ENCODE measurements around the gene CDCA5.

CDCA5 gene

DNA sequence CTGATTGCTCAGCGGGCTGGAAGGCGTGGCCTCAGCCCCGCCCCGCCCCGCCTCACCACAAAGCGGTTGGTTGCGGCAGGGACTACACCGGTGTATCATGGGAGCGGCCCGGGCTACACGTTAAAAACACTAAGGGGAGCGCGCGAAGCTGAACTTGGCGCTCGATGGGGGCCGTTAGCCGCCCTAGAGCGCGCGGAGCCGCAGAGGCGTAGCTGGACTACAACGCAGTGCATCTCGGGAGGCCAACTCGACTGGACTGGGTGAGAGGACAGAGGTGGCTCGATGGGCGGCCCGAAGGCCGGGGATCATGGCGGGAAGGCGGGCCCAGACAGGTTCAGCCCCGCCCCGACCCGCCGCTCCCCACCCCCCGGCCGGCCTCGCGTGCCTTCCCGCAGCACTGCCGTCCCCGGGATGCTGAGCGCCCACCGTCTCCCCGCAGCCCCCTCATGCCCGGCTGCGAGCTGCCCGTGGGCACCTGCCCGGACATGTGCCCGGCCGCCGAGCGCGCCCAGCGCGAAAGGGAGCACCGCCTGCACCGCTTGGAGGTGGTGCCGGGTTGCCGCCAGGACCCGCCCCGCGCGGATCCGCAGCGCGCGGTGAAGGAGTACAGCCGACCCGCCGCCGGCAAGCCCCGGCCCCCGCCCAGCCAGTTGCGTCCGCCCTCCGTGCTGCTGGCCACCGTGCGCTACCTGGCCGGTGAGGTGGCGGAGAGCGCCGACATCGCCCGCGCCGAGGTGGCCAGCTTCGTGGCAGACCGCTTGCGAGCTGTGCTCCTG lies 42.8 kb downstream of the CDCA5 start, which contains the start of gene SAC3D1:
Gene SAC3D1 (plus strand): TSS at position 364 of the 776 bp plus-strand sequence. CDS start 83 bp downstream, at position 447.
- peak; percentile 98 for DNase-seq

- no peak for DNase-seq
Measured at GRCh38 chr11:65040520-65040846, 43.4 kb downstream of the CDCA5 start.

GRCh38 chr11:65036931-65037330 lies 46.9 kb downstream of the CDCA5 start:
- DNase-seq, result no peak

- no peak for DNase-seq
Measured at GRCh38 chr11:65035579-65035978, 48.3 kb downstream of the CDCA5 start.

DNA sequence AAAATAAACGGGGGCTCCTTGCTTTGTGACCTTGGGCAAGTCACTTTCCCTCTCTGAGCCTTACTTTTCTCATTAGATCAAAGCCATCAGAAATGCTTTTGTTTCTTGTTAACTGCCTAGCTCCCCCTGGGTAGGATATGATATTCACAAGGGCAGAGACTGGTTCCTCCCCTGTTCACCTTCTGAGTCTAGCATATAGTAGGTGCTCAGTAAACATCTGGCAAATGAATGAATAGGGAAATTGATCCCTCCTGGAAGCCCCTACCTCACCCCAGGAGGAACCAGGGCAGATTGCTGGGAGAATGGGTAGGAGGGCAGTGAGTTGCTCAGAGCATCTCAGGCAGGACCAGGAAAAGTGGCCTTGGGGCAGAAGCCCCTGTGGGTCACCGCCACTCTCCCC lies 49.4 kb downstream of the CDCA5 start:
- DNase-seq, result no peak

- DNase-seq, result no peak
Measured at GRCh38 chr11:65032216-65032615, 51.6 kb downstream of the CDCA5 start.
